Measurements from ENCODE around the gene NKD1.

The NKD1 gene

GRCh38 chr16:50644245-50644644, 96.0 kb downstream of the NKD1 start:
- in situ Hi-C loops (cut with HindIII; ENCODE audit: low pct_ligation_motif_present, low pct_unique_long_range_greater_than_20kb, low sequenced_read_pairs) = no loop called here

DNA sequence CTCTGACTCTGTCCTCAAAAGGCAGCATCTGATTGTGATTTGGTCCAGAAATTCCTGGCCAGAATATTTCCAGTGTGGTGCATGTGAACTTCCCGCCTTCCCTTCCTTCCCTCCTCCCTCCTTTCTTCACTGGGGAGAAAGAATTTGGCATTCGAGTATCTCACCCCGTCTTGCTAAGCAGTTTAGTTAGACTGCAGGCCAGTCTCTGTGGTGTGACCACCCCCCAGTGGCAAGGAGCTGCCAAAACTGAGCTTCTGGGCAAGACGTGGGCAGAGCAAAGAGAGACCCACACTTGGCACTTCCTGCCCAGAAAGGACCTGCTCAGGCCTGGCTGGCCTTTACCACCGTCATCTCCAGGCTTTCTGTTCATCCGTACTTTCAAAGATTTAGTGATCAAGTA, 96.5 kb downstream of the NKD1 start:
- in situ Hi-C loops (cut with HindIII; ENCODE audit: low pct_ligation_motif_present, low pct_unique_long_range_greater_than_20kb, low sequenced_read_pairs) = no loop called here
- DNase-seq = peak; percentile 15

More at GRCh38 chr16:50644245-50644644, 96.0 kb downstream of the NKD1 start:
- DNase-seq = no peak

DNA sequence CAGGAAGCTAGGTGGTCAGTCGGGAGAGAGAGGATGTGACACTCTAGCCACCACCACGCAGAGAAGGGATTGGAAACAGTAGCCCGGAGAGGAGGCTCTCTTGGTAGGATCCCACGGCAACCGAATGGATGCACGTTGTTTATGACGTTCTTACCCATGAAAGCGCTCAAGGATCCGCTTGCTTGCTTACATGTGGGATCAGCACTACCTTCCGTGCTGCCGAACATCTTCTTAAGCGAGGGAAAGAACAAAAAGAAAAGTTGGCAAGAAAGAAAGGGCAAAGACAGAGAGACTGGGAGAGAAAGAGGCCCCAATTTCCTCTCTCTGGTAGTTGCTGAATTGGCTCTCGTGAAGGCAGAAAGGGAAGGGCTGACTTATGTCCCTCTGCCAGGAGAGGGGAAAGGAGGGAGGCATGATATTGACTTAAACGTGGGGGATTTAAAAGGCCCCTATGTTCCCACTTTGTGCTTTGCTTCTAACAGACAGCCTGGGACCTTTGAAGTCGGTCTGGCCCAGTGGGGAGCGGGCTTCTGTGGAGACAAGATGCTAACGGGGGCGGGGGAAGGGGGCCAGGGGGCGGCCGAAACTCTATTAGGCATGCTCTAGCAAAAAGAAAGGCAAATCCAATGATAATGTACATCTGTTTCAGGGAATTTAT, 97.5 kb downstream of the NKD1 start:
- no peak for DNase-seq
- in situ Hi-C loops (cut with HindIII; ENCODE audit: low pct_ligation_motif_present, low pct_unique_long_range_greater_than_20kb, low sequenced_read_pairs) = no loop called here

DNA sequence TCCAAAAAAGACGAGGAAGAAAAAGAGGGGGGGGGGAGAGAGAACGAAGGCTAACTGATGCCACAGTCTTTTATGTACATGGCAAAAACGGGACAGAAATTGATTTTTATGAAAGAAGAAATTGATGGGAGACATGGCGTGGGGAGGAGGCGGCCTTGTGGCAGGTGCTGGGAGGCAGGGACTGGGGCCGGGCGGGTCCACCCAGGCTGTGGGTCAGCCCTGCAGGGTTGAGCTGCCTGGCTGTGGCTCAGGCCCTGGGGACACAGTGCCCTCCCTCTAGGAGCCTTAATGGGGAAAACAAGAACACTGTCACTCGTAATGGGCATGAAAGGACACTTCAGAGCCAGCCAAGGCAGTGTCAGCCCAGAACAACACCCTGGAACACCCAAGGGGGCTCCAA, 98.1 kb downstream of the NKD1 start:
- in situ Hi-C loops (cut with HindIII; ENCODE audit: low pct_ligation_motif_present, low pct_unique_long_range_greater_than_20kb, low sequenced_read_pairs) = no loop called here
- no peak for DNase-seq

DNA sequence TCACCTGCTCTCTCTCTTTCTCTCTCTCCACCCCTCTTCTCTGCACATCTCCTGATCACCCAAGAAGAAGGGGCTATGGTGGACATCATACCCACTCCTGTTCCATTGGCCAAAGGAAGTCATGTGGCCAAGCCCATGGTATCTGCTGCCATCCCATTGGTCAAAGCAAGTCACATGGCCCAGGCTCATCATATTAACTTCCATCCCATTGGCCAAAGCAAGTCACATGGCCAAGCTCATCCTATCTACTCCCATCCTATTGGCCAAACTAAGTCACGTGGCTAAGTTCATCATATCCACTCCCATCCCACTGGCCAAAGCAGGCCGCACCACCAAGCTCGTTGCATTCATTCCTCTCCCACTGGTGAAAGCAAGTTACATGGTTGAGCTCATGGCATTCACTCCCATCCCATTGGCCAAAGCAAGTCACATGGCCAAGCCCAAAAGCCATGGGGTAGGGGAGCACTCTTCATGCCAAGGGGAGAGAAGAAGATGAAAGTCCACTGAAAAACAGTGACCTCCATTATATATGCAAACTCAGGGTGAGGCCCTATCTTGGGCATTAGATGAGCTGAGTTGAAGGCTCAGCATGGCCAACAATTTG, 103.7 kb downstream of the NKD1 start:
- no peak for DNase-seq
- in situ Hi-C loops (cut with HindIII; ENCODE audit: low pct_ligation_motif_present, low pct_unique_long_range_greater_than_20kb, low sequenced_read_pairs) = no loop called here

- no peak for DNase-seq
- in situ Hi-C loops (cut with HindIII; ENCODE audit: low pct_ligation_motif_present, low pct_unique_long_range_greater_than_20kb, low sequenced_read_pairs) = no loop called here
Measured at GRCh38 chr16:50652836-50653425, 104.7 kb downstream of the NKD1 start.

GRCh38 chr16:50653633-50654519, 105.7 kb downstream of the NKD1 start:
- in situ Hi-C loops (cut with HindIII; ENCODE audit: low pct_ligation_motif_present, low pct_unique_long_range_greater_than_20kb, low sequenced_read_pairs) = no loop called here
- no peak for DNase-seq

- DNase-seq = no peak
- in situ Hi-C loops (cut with HindIII; ENCODE audit: low pct_ligation_motif_present, low pct_unique_long_range_greater_than_20kb, low sequenced_read_pairs) = no loop called here
Measured at GRCh38 chr16:50655558-50656055, 107.4 kb downstream of the NKD1 start.

DNA sequence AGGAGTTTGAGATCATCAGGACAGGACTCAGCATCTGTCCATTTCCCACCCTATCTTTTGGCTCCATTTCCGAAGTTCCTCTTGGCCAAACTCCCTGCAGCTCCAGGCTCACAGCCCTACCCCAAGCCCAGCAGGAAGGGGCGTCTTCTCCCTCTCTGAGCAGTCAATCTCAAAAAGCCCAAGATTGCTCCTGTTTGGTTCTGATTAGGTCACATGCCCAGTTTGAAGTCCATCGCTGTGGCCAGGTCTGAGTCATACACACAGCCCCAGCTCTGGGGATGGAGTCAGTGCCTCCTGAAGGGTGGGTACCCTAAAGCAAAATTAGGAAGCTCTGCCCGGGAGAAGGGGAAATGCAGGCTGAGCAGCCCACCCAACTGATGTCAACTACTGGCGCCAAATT, 109.0 kb downstream of the NKD1 start:
- in situ Hi-C loops (cut with HindIII; ENCODE audit: low pct_ligation_motif_present, low pct_unique_long_range_greater_than_20kb, low sequenced_read_pairs) = no loop called here
- DNase-seq = no peak

DNA sequence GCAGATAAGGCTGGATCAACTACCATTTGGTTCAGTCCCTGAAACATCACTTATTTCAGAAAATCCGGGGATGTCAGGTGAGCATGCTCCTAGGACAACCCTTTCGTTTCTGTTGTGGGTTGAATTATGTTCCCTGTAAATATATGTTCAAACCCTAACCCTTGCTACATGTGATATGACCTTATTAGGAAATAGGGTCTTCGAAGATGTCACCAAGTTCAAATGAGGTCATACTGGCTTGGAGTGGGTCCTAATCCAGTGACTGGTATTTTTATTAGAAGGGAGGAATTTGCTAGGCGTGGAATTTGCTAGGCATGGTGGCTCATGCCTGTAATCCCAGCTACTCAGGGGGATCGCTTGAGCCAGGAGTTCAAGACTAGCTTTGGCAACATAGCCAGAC, 111.6 kb downstream of the NKD1 start:
- no peak for DNase-seq
- in situ Hi-C loops (cut with HindIII; ENCODE audit: low pct_ligation_motif_present, low pct_unique_long_range_greater_than_20kb, low sequenced_read_pairs) = no loop called here

- no peak for DNase-seq
- in situ Hi-C loops (cut with HindIII; ENCODE audit: low pct_ligation_motif_present, low pct_unique_long_range_greater_than_20kb, low sequenced_read_pairs) = no loop called here
Measured at GRCh38 chr16:50662306-50662940, 114.2 kb downstream of the NKD1 start.

GRCh38 chr16:50664270-50664669, 116.1 kb downstream of the NKD1 start:
- DNase-seq = no peak
- in situ Hi-C loops (cut with HindIII; ENCODE audit: low pct_ligation_motif_present, low pct_unique_long_range_greater_than_20kb, low sequenced_read_pairs) = no loop called here

DNA sequence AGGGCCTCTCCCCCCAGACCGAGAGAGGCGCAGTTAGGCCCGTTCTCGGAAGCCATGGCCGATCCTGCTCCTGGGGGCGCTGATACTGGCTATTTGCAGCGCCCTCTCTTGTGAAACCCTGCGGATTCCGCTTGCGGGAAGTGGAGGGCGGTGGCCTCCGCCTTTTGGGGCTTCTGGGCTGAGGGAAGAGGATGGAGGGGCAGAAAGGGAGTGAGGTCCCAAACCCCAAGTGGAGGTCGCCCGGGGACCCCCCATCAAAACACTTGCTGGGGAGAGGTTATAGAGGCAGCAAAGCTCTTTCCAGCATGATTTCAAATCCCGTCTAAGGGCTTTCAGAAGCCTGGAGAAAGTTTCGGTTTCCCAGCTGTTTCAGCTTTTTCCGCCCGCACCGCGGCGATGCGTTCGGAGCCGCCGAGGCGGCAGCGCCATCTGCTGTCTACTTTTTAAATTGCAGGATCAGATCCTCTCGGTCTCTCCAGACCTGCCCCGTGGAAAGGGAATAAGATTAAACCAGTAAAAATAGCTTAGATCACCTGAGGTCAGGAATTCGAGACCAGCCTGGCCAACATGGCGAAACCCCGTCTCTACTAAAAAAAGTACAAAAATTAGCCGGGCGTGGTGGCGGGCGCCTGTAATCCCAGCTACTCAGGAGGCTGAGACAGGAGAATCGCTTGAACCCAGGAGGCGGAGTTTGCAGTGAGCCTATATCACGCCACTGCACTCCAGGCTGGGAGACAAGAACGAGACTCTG, 117.1 kb downstream of the NKD1 start:
- in situ Hi-C loops (cut with HindIII; ENCODE audit: low pct_ligation_motif_present, low pct_unique_long_range_greater_than_20kb, low sequenced_read_pairs) = no loop called here
- DNase-seq = peak; percentile 73

DNA sequence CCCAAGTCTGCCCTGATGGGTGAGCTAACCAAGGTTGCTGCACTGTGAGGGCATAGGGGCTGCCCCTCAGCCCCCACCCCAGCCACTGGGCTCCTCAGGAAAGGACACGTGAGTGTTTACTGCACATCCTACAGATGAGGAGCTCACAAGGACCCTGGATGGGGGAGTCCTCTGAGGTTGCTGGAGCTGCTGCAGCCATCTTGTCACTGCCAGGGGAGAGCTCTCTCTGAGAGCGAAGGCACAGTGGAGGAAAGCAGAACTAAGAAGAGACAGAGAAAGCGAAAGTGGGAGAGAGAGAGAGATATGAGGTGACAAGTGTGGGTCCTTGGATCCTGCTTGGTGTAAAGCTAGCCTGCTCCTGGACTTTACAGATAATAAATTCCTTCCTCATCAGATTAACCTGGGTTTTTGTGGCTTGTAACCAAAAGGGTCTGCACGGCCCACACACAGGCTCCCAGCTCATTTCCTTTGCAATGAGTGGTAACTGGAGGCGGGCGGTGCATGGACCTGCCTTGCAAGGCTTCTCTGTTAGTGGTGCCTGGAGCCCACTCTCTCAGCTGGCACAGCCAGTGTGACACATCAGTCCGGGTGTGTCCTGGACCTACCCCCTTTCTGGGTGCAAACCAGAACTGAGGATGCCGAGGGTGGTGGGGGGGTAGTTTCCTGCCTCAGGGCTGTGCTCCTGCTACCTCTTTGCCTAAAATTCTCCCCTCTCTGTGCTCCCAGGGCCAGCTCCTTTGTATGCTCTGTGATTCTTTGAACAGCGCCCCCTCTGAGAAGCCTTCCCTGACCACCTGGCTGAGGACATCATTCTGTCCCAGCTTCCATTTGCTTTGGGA, 118.7 kb downstream of the NKD1 start:
- no peak for DNase-seq

GRCh38 chr16:50667497-50668367, 119.5 kb downstream of the NKD1 start:
- in situ Hi-C loops (cut with HindIII; ENCODE audit: low pct_ligation_motif_present, low pct_unique_long_range_greater_than_20kb, low sequenced_read_pairs) = no loop called here
- DNase-seq = no peak

More for the DNA sequence above, 118.7 kb downstream of the NKD1 start:
- in situ Hi-C loops (cut with HindIII; ENCODE audit: low pct_ligation_motif_present, low pct_unique_long_range_greater_than_20kb, low sequenced_read_pairs) = no loop called here

DNA sequence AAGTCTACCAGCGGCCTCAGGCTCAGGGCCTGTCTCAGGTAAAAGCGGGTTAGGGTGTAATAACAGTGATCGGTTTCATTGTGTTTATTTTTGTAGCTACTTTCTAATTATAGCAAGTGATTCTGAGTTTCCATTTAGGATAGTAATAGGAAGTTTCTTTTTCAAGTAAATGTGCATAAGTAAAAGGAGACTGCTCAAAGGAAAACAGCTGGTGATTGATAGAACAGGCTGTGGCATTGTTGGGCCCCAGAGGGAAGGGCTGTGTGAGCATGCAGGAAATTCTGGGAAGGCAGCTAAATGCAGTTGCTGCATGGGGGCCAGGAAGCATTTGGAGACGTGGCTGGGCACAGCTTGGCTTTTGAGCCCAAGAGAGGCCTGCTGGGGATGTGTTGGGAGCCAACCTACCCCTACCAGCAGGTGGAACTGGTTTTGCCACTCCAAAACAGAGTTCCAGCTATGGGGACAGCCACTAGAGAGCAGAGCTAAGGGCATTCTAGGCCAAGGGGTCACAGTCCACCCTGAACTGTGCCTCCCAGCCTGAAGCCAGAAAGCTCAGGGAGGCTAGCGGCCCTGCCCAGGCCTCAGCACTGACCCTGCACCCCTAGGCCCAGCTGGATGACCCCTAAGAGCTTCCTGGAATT, 120.3 kb downstream of the NKD1 start:
- no peak for DNase-seq
- in situ Hi-C loops (cut with HindIII; ENCODE audit: low pct_ligation_motif_present, low pct_unique_long_range_greater_than_20kb, low sequenced_read_pairs) = no loop called here

Data from ACHN (cell line).